HG03575 (cell line): Measurements from ENCODE around the gene OPN1MW.
"Not testable (repeated sequence)": the region's sequence is repeated elsewhere in the genome, so short reads cannot be mapped to it uniquely, and the experiment has no call there.

Experiments used
- ATAC-seq: cut with Tn5 transposase; IDR thresholded peaks from one replicate; pipeline ENCODE4 v1.9.1; 2021; ENCODE audit not compliant: unreplicated experiment, insufficient number of reproducible peaks, low FRiP score; ENCODE audit errors: extremely low read depth

Gene OPN1MW

DNA sequence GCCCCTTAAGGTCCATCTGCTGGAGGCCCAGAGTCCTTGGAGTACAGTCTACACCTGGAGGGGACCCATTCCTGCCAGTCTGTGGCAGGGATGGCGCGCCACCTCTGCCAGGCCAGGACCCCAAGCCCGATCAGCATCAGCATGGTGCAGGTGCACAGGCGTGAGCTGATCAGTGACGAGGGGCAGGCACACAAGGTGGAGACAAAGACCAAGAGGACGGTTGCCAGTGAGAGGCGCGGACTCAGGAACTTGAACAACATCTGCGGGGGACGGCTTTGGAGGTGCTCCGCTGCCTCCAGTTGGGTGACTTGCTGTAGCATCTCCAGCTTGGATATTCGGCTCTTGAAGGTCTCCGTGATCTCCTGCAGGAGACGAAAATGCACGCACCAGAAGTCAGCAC, 14.1 kb downstream of the OPN1MW start:
- ATAC-seq, result not testable (repeated sequence)

DNA sequence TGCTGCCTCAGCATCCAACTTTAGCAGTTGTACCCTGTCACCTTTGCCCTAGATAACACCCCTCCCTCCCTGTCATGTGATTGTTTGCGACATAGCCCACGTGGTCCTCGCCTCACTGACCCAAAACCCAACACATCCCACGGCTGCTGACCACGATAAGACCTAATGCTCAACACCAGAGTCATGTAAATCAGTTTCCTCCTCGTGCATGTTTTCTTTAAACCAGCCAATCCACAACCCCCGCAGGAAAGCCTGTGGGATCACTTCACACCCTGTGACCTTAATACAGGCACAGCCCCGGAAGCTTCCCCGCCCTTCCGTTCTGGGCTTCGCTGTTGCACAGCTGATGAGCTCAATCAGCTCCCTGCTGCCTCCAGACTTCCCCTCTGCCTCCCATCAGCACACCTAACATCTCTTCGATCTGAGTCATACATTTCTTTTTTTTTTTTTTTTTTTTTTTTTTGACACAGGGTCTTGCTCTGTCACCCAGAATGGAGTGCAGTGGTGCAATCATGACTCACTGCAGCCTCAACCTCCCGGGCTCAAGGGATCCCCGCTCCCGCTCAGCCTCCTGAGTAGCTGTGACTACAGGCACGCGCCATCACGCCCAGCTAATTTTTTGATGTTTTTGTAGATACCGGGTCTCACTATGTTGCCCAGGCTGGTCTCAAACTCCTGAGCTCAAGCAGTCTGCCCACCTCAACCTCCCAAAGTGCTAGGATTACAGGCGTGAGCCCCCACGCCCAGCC, 27.4 kb downstream of the OPN1MW start:
- peak; percentile 59 for ATAC-seq

DNA sequence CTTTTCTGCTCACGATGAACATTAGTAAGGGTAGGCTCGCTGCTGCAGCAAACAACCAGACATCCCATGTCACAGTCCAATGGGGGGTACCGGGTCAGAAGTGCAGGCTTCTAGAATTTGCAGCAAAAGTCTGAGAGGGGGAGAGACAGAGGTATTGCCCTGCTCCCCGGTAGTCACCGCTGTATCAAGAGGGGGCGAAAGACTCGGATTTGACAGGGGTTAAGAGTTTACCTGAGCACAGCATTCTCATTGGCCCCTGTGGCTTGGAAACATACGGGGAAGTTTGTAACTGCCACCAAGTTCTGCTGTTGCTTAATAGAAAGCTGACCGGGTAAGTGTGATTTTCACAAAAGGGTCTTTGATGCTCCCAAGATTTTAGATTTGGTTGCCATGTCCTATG, 28.7 kb downstream of the OPN1MW start:
- not testable (repeated sequence) for ATAC-seq

DNA sequence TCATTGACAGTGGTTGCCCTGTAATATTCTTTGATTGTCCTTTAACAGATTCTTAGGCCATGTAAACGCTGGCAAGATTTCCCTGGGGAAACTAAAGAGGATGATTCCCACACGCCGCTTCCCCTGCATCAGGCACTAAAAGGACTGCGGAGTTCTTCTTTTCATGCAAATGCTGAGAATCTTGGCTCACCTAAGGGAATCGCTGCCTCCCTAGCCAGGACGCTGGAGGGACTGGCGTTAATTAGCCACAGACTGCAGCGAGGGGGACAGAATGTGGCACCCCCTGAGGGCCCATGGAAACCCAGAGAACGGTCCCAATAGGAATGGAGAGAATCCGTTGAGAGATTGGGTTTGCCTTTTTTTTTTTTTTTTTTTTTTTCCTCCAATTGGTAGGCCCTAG, 29.1 kb downstream of the OPN1MW start:
- ATAC-seq, result not testable (repeated sequence)

DNA sequence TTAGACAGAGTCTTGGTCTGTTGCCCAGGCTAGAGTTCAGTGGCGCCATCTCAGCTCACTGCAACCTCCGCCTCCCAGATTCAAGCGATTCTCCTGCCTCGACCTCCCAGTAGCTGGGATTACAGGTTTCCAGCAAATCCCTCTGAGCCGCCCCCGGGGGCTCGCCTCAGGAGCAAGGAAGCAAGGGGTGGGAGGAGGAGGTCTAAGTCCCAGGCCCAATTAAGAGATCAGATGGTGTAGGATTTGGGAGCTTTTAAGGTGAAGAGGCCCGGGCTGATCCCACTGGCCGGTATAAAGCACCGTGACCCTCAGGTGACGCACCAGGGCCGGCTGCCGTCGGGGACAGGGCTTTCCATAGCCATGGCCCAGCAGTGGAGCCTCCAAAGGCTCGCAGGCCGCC, 37.1 kb downstream of the OPN1MW start, which contains the start of gene OPN1MW2:
Gene OPN1MW2, plus strand, starts transcription at position 301 of the 400 bp plus-strand sequence. Its CDS starts 60 bp downstream, at position 361.
- ATAC-seq, result not testable (repeated sequence)

DNA sequence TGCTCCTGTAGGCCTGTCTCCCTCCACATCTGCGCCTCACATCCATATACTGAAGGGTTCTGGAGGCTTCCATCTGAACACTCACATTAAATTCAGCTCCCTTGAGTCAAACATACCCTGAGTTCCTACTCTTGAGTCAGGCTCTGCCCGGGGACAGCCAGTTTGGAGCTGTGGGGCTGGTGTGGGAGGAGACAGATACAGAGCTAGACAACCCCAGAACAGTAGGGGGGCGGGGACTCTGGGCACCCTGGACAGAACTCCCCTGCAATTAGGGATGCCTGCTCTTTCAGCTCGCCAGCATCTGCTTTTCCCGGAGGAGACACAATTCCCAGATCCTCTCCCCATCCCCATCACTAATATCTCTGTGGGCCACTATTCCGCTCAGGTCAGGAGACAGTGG, 42.9 kb downstream of the OPN1MW start:
- not testable (repeated sequence) for ATAC-seq

DNA sequence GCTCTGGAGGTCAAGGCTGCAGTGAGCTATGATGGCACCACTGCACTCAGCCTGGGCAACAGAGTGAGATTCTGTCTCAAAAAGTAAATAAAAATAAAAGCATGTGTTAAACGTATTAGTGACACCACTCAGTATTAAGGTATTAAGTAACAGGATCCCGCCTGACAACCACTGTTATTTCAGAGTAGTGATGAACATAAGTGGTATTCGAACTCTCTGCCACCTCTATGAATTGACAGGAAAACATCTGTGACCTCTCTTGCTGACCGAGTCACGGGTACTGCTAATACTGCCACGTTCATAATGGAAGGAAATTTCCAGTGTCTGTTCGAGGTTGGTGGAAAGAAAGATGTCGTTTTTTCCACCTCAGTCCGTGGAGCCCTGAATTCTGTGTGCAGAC, 44.3 kb downstream of the OPN1MW start:
- not testable (repeated sequence) for ATAC-seq

DNA sequence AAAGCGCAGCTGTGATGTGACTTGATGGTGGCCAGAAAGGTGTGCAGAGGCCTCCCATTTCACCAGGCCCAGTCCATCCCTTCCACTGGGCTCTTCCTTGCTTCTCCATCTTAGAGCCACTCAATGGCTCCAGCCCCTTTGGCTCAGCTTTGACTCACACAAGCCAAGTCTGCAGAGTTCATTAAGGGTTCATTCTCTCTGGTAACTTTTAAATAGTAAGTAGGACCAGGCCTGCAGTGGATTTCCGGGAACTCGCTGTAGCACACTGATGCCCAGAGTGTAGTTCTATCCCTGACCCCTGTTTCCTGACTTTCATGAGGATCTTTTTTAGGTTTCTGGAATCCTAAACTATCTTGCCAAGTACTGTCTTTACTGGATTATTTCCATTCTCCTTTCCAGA, 49.0 kb downstream of the OPN1MW start:
- ATAC-seq, result not testable (repeated sequence)

DNA sequence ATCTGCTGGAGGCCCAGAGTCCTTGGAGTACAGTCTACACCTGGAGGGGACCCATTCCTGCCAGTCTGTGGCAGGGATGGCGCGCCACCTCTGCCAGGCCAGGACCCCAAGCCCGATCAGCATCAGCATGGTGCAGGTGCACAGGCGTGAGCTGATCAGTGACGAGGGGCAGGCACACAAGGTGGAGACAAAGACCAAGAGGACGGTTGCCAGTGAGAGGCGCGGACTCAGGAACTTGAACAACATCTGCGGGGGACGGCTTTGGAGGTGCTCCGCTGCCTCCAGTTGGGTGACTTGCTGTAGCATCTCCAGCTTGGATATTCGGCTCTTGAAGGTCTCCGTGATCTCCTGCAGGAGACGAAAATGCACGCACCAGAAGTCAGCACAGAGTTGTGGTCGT, 51.2 kb downstream of the OPN1MW start:
- ATAC-seq, result not testable (repeated sequence)

DNA sequence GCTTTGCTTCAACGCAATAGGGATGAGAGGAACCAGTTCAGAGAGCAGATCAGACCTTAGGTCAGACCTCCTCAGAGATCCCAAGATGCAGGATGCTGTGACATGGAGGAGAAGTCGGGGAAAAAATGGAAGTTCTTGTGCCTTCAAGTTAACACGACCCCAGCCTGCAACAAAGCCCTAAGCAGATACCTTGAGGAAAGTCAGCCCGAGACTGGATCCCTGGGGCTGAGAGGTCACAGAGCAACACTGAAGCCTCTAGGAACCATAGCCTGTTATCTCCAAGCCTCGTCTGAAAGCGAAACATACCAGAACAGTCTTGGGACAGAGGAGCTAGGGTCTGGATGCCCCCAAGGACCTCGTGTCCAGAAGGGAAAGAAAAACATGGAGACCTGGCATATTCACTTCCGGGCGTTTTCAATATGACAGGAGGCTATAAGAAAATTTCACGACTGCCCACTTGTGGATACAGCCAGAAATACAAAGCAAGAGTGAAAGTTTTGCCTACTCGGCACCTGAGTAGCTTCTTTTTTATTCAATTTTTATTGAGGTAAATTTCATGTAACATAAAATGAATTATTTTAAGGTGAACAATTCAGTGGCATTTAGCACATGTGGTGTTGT, 56.7 kb downstream of the OPN1MW start:
- ATAC-seq, result not testable (repeated sequence)

DNA sequence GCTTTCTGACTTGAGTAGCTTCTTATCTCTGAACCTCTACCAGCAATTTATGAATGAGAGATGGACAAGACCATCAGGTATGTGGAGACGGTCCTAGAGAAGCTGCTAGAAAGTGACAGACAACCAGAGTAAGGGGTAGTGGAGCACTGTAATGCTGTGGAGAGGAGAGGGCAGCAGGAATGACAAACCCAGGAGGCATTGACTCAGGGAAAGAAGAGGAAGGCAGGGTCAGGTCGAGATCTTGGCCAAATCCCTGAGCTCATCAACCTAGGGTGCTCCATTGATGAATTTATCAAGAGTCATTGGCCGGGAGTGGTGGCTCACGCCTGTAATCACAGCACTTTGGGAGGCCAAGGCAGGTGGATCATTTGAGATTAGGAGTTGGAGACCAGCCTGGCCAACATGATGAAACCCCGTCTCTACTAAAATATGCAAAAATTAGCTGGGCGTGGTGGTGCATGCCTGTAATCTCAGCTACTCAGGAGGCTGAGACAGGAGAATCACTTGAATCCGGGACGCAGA, 57.6 kb downstream of the OPN1MW start:
- ATAC-seq, result not testable (repeated sequence)
